Measurements from ENCODE around the gene LYSMD3. TPM values are rescaled to one million over a fixed set of nuclear protein-coding genes. Genes with fewer than 3 reads are reported as not detected.

Gene LYSMD3
- total and polyA plus RNA-seq, 2 donors = 12.5 to 13.5 TPM

Other genes starting within 250 kb of the LYSMD3 start
- gene CETN3, start 119.8 kb downstream of the LYSMD3 start, total RNA-seq = 54.6 TPM
- gene CETN3, start 119.8 kb downstream of the LYSMD3 start, polyA plus RNA-seq = 35.3 TPM
- gene MBLAC2, start 54.8 kb downstream of the LYSMD3 start, total RNA-seq = 3.0 TPM
- gene MBLAC2, start 54.8 kb downstream of the LYSMD3 start, polyA plus RNA-seq = 4.8 TPM
- gene POLR3G, start 54.7 kb downstream of the LYSMD3 start, total RNA-seq = 3.3 TPM
- gene POLR3G, start 54.7 kb downstream of the LYSMD3 start, polyA plus RNA-seq = 1.7 TPM
- gene ADGRV1, start 29.2 kb upstream of the LYSMD3 start, total RNA-seq = 2.2 TPM
- gene ADGRV1, start 29.2 kb upstream of the LYSMD3 start, polyA plus RNA-seq = 5.1 TPM

Data from thymus (tissue), 2 donors.